ENCODE data around the gene LYZL1. TPM values are rescaled to one million over a fixed set of nuclear protein-coding genes. Genes with fewer than 3 reads are reported as not detected.

The LYZL1 gene
- total and polyA plus RNA-seq, 2 of the 8 experiments (the other 6 are each of a cell fraction or from before 2014, with no cell fraction given): not detected

GRCh38 chr10:29250066-29250465, 38.8 kb upstream of the LYZL1 start:
- CTCF ChIA-PET (ENCODE audit: partially characterized antibody): interaction anchor here (0.9 kb wide), 1 partner anchor 588 kb away, joined by 3 read pairs; no protein-coding TSS in a partner anchor
- no peaks in the 10 kb centered on the region for H3K36me3 ChIP-seq (ENCODE audit: control insufficient read depth in 2 of 4, insufficient read depth in 4 of 4, low read length in 3 of 4)
- H3K4ac ChIP-seq (replicated peaks; ENCODE audit: insufficient read length, low read depth, low read length): no peak overlapping the region
- no peak overlapping the region for H2BK20ac ChIP-seq (ENCODE audit: low read length)
- H3K23ac ChIP-seq (ENCODE audit: insufficient read length): no peak overlapping the region
- H3K56ac ChIP-seq (replicated peaks; ENCODE audit: insufficient read length, low read depth, low read length): no peak overlapping the region
- H3K14ac ChIP-seq (ENCODE audit: insufficient read length): no peak overlapping the region
- H4K8ac ChIP-seq (ENCODE audit: extremely low read depth, insufficient read depth, low read length): no peak overlapping the region
- POLR2A ChIA-PET (ENCODE audit: partially characterized antibody): no interaction called here
- H2BK5ac ChIP-seq (ENCODE audit: low read depth, low read length): no peak overlapping the region
- H3K79me2 ChIP-seq (ENCODE audit: control insufficient read depth in 1 of 2, insufficient read depth in 2 of 2, low read length in 2 of 2): no peaks in the 10 kb centered on the region
- WGBS, 2 experiments (ENCODE audit: extremely low coverage in 1 of 2, insufficient coverage in 1 of 2, insufficient read length in 1 of 2, insufficient replicate concordance in 2 of 2, low coverage in 1 of 2, low lambda C conversion rate in 2 of 2, missing lambda C conversion rate in 1 of 2): 93% methylated on average over 1 of the region's 1 CpG; no CpG with 5 or more reads in 1 of the 2 experiments
- no peak overlapping the region for H3K4me3 ChIP-seq (ENCODE audit: extremely low read depth in 1 of 4, insufficient read depth in 2 of 4, low read depth in 3 of 4, low read length in 4 of 4)
- H3K27ac ChIP-seq (ENCODE audit: low read depth, low read length): no peak overlapping the region
- H2BK15ac ChIP-seq (ENCODE audit: low read length): no peak overlapping the region
- no peak overlapping the region for H2BK12ac ChIP-seq (ENCODE audit: low read depth, low read length)
- no peak for TF ChIP-seq YY1 (IDR thresholded peaks at IDR 0.05; ENCODE audit: low read depth, low read length)
- TF ChIP-seq ATF3 (IDR thresholded peaks at IDR 0.05; ENCODE audit: insufficient read depth, low read depth, low read length): no peak
- no peak for TF ChIP-seq GABPA (IDR thresholded peaks at IDR 0.05; ENCODE audit: borderline replicate concordance, insufficient read depth, low read length)
- TF ChIP-seq MAX (IDR thresholded peaks at IDR 0.05): no peak
- no peak for TF ChIP-seq GTF2F1 (IDR thresholded peaks at IDR 0.05; ENCODE audit: borderline replicate concordance, low read depth, low read length)
- no peak for TF ChIP-seq EGR1 (IDR thresholded peaks at IDR 0.05; ENCODE audit: borderline replicate concordance, low read depth, low read length)
- no peak overlapping the region for H3K4me2 ChIP-seq (ENCODE audit: insufficient read depth in 1 of 2, low read depth in 2 of 2, low read length in 2 of 2)
- H3K4me1 ChIP-seq (replicated peaks in 1 of 4; ENCODE audit: control insufficient read depth in 3 of 4, insufficient read depth in 4 of 4, low read length in 3 of 4): peaks cover 0 to 3% (median under 1%) of the 10 kb centered on the region in 4 experiments; a peak in 2 of 7 replicates
- no peak overlapping the region for H3K18ac ChIP-seq (ENCODE audit: extremely low read depth, low read length)
- H4K5ac ChIP-seq (ENCODE audit: insufficient read length, low read depth, low read length): no peak overlapping the region
- no peak for DNase-seq (ENCODE audit: low read depth in 1 of 2, low spot score in 2 of 2)
- H4K20me1 ChIP-seq (replicated peaks in 1 of 2; ENCODE audit: control insufficient read depth in 1 of 2, insufficient read depth in 2 of 2, low read length in 2 of 2): no peaks in the 10 kb centered on the region
- no peak overlapping the region for H2BK120ac ChIP-seq (replicated peaks; ENCODE audit: low read depth, low read length)
- H3K9me3 ChIP-seq (ENCODE audit: insufficient read depth in 2 of 2, low read depth in 1 of 2, low read length in 1 of 2): no peaks in the 10 kb centered on the region
- H3K27me3 ChIP-seq (replicated peaks in 1 of 4; ENCODE audit: control insufficient read depth in 3 of 4, extremely low read depth in 1 of 4, insufficient read depth in 3 of 4, low read length in 3 of 4): no peaks in the 10 kb centered on the region
- no peak overlapping the region for H2AK5ac ChIP-seq (ENCODE audit: low read depth, low read length)
- peaks cover 2% of the 10 kb centered on the region; the same call in 1 of the 2 replicates for H3K79me1 ChIP-seq (ENCODE audit: low read depth, low read length)
- H3K23me2 ChIP-seq (ENCODE audit: low read depth, low read length): no peaks in the 10 kb centered on the region
- no peak overlapping the region for H2AFZ ChIP-seq (ENCODE audit: low read length)
- H4K91ac ChIP-seq (replicated peaks; ENCODE audit: insufficient read length, low read length): no peak overlapping the region
- no peak for FAIRE-seq
- H3K9ac ChIP-seq (replicated peaks in 1 of 4; ENCODE audit: extremely low read depth in 1 of 4, low read depth in 3 of 4, low read length in 3 of 4): no peak overlapping the region

Measured in H1 (cell line).